Loucy (cell line): ENCODE results near the gene APOA5.

ENCODE experiments used
- CTCF ChIP-seq: fragments of 200-600 bp; sonication (generic); conservative IDR thresholded peaks from 2 replicates; pipeline ENCODE4 v1.5.1; 2014; ENCODE audit warnings: mild to moderate bottlenecking, antibody characterized with exemption, low read length
- EZH2phosphoT487 ChIP-seq: fragments of 200-600 bp; IDR thresholded peaks from 2 replicates; pipeline ENCODE4 v1.6.1; 2018; ENCODE audit warnings: antibody characterized with exemption, mild to moderate bottlenecking, moderate library complexity, borderline replicate concordance

- TF ChIP-seq CTCF (no peak), EZH2phosphoT487 (no peak)
These were observed 41.5 kb downstream of the APOA5 start for GRCh38 chr11:116750070-116750718.
